Natural killer cell (primary cell): ENCODE measurements around the gene GABBR2. TPM values are rescaled to one million over a fixed set of nuclear protein-coding genes. Genes with fewer than 3 reads are reported as not detected.

Source experiments
- ATAC-seq, 3 donors: fragments of 150-1000 bp in 2 of 3; fragments of 200-7000 bp in 1 of 3; cut with Tn5 transposase; 1 replicate in 1 of 3; 2 replicates in 2 of 3; pipeline ENCODE4 v1.10.0; 2021; ENCODE audit warnings: mild to moderate bottlenecking in 2 of 3, moderate library complexity in 2 of 3
- DNase-seq, 2 donors: peaks; one replicate each; pipeline versions ENCODE4 v3.0.0 to v3.0.0-alpha.2; 2013 to 2021; ENCODE audit warnings: mixed read lengths in 1 of 2
- H3K27ac ChIP-seq: one replicate; pipeline ENCODE4 v1.5.1; 2013; ENCODE audit warnings: mild to moderate bottlenecking, low read length
- H3K27me3 ChIP-seq: one replicate; pipeline ENCODE4 v1.6.1; 2013; ENCODE audit warnings: low read length; ENCODE audit not compliant: control insufficient read depth, insufficient read depth
- H3K36me3 ChIP-seq: one replicate; pipeline ENCODE4 v1.6.1; 2013; ENCODE audit warnings: low read length; ENCODE audit not compliant: control insufficient read depth, insufficient read depth
- H3K4me1 ChIP-seq: one replicate; pipeline ENCODE4 v1.6.1; 2013; ENCODE audit warnings: low read length; ENCODE audit not compliant: control insufficient read depth, insufficient read depth
- H3K4me3 ChIP-seq: one replicate; pipeline ENCODE4 v1.5.1; 2013; ENCODE audit warnings: low read length
- H3K9me3 ChIP-seq: one replicate; pipeline ENCODE4 v1.6.1; 2013; ENCODE audit warnings: low read length; ENCODE audit not compliant: control insufficient read depth, insufficient read depth
- H3K27ac Mint-ChIP-seq, 2 donors: one replicate each; pipeline ENCODE4 v1.8.0; 2022; ENCODE audit warnings: mild to moderate bottlenecking in 2 of 2, mixed read lengths in 2 of 2, moderate library complexity in 1 of 2
- H3K27me3 Mint-ChIP-seq, 2 donors: one replicate each; pipeline ENCODE4 v1.8.0; 2022; ENCODE audit warnings: low read depth in 2 of 2, mixed read lengths in 2 of 2
- H3K36me3 Mint-ChIP-seq: one replicate; pipeline ENCODE4 v1.8.0; 2022; ENCODE audit warnings: mixed read lengths
- H3K4me1 Mint-ChIP-seq, 2 donors: one replicate each; pipeline ENCODE4 v1.8.0; 2022; ENCODE audit warnings: mixed read lengths in 2 of 2
- H3K4me3 Mint-ChIP-seq: one replicate; pipeline ENCODE4 v1.8.0; 2022; ENCODE audit warnings: mild to moderate bottlenecking, moderate library complexity, mixed read lengths
- H3K9me3 Mint-ChIP-seq, 2 donors: one replicate each; pipeline ENCODE4 v1.8.0; 2022; ENCODE audit warnings: mixed read lengths in 2 of 2
- CTCF ChIP-seq: fragments of 200-600 bp; IDR thresholded peaks from one replicate; pipeline ENCODE4 v1.8.0; 2022; ENCODE audit warnings: antibody characterized with exemption
- WGBS: methylation state at CpG from one replicate; pipeline ENCODE4 v1.1.7; 2013; ENCODE audit warnings: missing lambda C conversion rate; ENCODE audit not compliant: insufficient coverage; 5-methylcytosine and 5-hydroxymethylcytosine counted together
- intact Hi-C: fragments of 100-400 bp; cut with micrococcal nuclease; formaldehyde crosslinking; loops from one replicate; pipeline ENCODE4 v1.14.2; 2022
- total RNA-seq, 4 donors: library from RNA; stranded (reverse); fragments of 120-200 nt in 1 of 4; gene quantifications; one replicate each; pipeline versions ENCODE4 v1.2.3 to v1.2.4, GENCODE V29; 2013 to 2022

The GABBR2 gene
- total RNA-seq, 3 donors from 2014 or later (not counting 1 experiment from before 2014, with no cell fraction given), result not detected

- no peak for TF ChIP-seq CTCF
- whole genome bisulfite sequencing, result 78% methylated on average over 6 of the region's 7 CpGs
- Mint-ChIP-seq H3K4me3 (no peak overlapping the region), H3K27ac (no peak overlapping the region), H3K9me3 (no peaks in the 10 kb centered on the region), H3K4me1 (no peaks in the 10 kb centered on the region), H3K36me3 (no peaks in the 10 kb centered on the region), H3K27me3 (peaks cover 35 to 43% of the 10 kb centered on the region in 2 donors)
- intact Hi-C loops, result no loop called here
- H3K27me3 ChIP-seq, result peaks cover 4% of the 10 kb centered on the region
- no peaks in the 10 kb centered on the region for H3K36me3 ChIP-seq
- H3K9me3 ChIP-seq, result no peaks in the 10 kb centered on the region
- no peak for ATAC-seq
- no peak overlapping the region for H3K4me3 ChIP-seq
- no peaks in the 10 kb centered on the region for H3K4me1 ChIP-seq
- DNase-seq, result no peak
- H3K27ac ChIP-seq, result no peak overlapping the region
Observed at GRCh38 chr9:98520221-98520960, 188.3 kb downstream of the GABBR2 start.

GRCh38 chr9:98519641-98520040 is 189.1 kb downstream of the GABBR2 start:
- Histone ChIP-seq H3K27me3 (peaks cover 4% of the 10 kb centered on the region), H3K4me3 (no peak overlapping the region), H3K27ac (no peak overlapping the region), H3K9me3 (no peaks in the 10 kb centered on the region), H3K36me3 (no peaks in the 10 kb centered on the region), H3K4me1 (no peaks in the 10 kb centered on the region)
- TF ChIP-seq CTCF, result no peak
- Mint-ChIP-seq H3K27me3 (peaks cover 35 to 36% of the 10 kb centered on the region in 2 donors), H3K36me3 (no peaks in the 10 kb centered on the region), H3K27ac (no peak overlapping the region), H3K4me3 (no peak overlapping the region), H3K9me3 (no peaks in the 10 kb centered on the region), H3K4me1 (no peaks in the 10 kb centered on the region)
- ATAC-seq, result no peak
- no peak for DNase-seq
- intact Hi-C loops, result no loop called here
- 77% methylated on average over 3 of the region's 3 CpGs for WGBS

GRCh38 chr9:98518556-98518955 is 190.2 kb downstream of the GABBR2 start:
- H3K27ac ChIP-seq, result no peak overlapping the region
- no peak for TF ChIP-seq CTCF
- 90% methylated on average over 6 of the region's 6 CpGs for WGBS
- Mint-ChIP-seq H3K27me3 (peaks cover 27 to 31% of the 10 kb centered on the region in 2 donors), H3K4me3 (no peak overlapping the region), H3K9me3 (no peaks in the 10 kb centered on the region), H3K36me3 (no peaks in the 10 kb centered on the region), H3K27ac (no peak overlapping the region), H3K4me1 (no peaks in the 10 kb centered on the region)
- H3K27me3 ChIP-seq, result peaks cover 2% of the 10 kb centered on the region
- ATAC-seq (no peak), DNase-seq (no peak)
- no peaks in the 10 kb centered on the region for H3K9me3 ChIP-seq
- no peak overlapping the region for H3K4me3 ChIP-seq
- H3K36me3 ChIP-seq, result no peaks in the 10 kb centered on the region
- intact Hi-C loops, result no loop called here
- H3K4me1 ChIP-seq, result no peaks in the 10 kb centered on the region

- H3K9me3 Mint-ChIP-seq, result no peaks in the 10 kb centered on the region
- H3K4me3 ChIP-seq, result no peak overlapping the region
- H3K4me1 ChIP-seq, result no peaks in the 10 kb centered on the region
- no peaks in the 10 kb centered on the region for H3K27me3 ChIP-seq
- H3K9me3 ChIP-seq, result no peaks in the 10 kb centered on the region
- no peak overlapping the region for H3K27ac Mint-ChIP-seq
- intact Hi-C loops, result no loop called here
- peaks cover 19 to 24% of the 10 kb centered on the region in 2 donors for H3K27me3 Mint-ChIP-seq
- no peak for TF ChIP-seq CTCF
- no peaks in the 10 kb centered on the region for H3K36me3 ChIP-seq
- no peak overlapping the region for H3K4me3 Mint-ChIP-seq
- no peak for DNase-seq
- 82% methylated on average over 5 of the region's 5 CpGs for WGBS
- H3K4me1 Mint-ChIP-seq, result no peaks in the 10 kb centered on the region
- no peak overlapping the region for H3K27ac ChIP-seq
- no peak for ATAC-seq
- H3K36me3 Mint-ChIP-seq, result no peaks in the 10 kb centered on the region
Observed at GRCh38 chr9:98517761-98518160, 191.0 kb downstream of the GABBR2 start.
